Spleen (tissue), 7 donors: ENCODE results near the gene MYBPHL.

Experiments used
- CTCF ChIP-seq, 11 experiments: fragments of 200-600 bp in 7 of 11; fragments of 450-650 bp in 4 of 11; sonication (generic) in 4 of 11; IDR thresholded peaks in 8 of 11; conservative IDR thresholded peaks in 3 of 11; 1 replicate in 7 of 11; 2 replicates in 4 of 11; pipeline versions ENCODE4 v1.4.0 to v1.8.0; 2016 to 2021; ENCODE audit warnings: antibody characterized with exemption in 11 of 11, inconsistent platforms in 4 of 11, mild to moderate bottlenecking in 1 of 11
- POLR2A ChIP-seq, 3 donors: fragments of 450-650 bp; IDR thresholded peaks; one replicate each; pipeline ENCODE4 v1.5.1; 2017; ENCODE audit warnings: antibody characterized with exemption in 3 of 3, mild to moderate bottlenecking in 1 of 3
- POLR2AphosphoS5 ChIP-seq, 3 donors: sonication (generic); formaldehyde crosslinking; IDR thresholded peaks; one replicate each; pipeline ENCODE4 v1.5.1; 2017; ENCODE audit warnings: antibody characterized with exemption in 3 of 3
- donor health status: DM: no; HTN: no; CAD: no; lungs with moderate emphysema.
- donor health status: DM: no; HTN: no; CAD: no.
- donor health status: DM: no; HTN: no; CAD: no.

- TF ChIP-seq CTCF (IDR thresholded peaks at IDR 0.05 in 8 of 11, conservative IDR thresholded peaks at IDR 0.05 in 3 of 11) (no peak), POLR2A (IDR thresholded peaks at IDR 0.05) (no peak), POLR2AphosphoS5 (IDR thresholded peaks at IDR 0.05) (no peak)
Observed at GRCh38 chr1:109338091-109338490, 31.3 kb upstream of the MYBPHL start.
